NCI-H2196 treated with DMSO at 0.1 percent for 48 hours (cell line): ENCODE results near the gene SPRR5.

Experiments used
- DNase-seq: peaks from one replicate; lab custom pipeline; 2025; ENCODE audit not compliant: unreplicated experiment; lab: John Stamatoyannopoulos, UW

Gene SPRR5

GRCh38 chr1:152981146-152981871, 34.3 kb downstream of the SPRR5 start:
- no peak for DNase-seq

GRCh38 chr1:152982076-152982475, 35.1 kb downstream of the SPRR5 start:
- no peak for DNase-seq

- DNase-seq: no peak
These were observed 36.2 kb downstream of the SPRR5 start for GRCh38 chr1:152983234-152983633.

- no peak for DNase-seq
These were observed 36.7 kb downstream of the SPRR5 start, which contains the start of gene SPRR1A for GRCh38 chr1:152983743-152984142. Gene SPRR1A, plus strand, starts transcription at chr1:152984081. Its CDS starts 1,150 bp downstream, at chr1:152985231.

GRCh38 chr1:152986578-152986977, 39.6 kb downstream of the SPRR5 start:
- DNase-seq: no peak

- DNase-seq: no peak
These were observed 46.2 kb downstream of the SPRR5 start for GRCh38 chr1:152993186-152993585.

- no peak for DNase-seq
These were observed 48.8 kb downstream of the SPRR5 start for GRCh38 chr1:152995842-152996241.

GRCh38 chr1:152996633-152997400, 49.8 kb downstream of the SPRR5 start:
- DNase-seq: no peak

- DNase-seq: no peak
These were observed 50.9 kb downstream of the SPRR5 start for GRCh38 chr1:152997901-152998300.

GRCh38 chr1:152998476-152998875, 51.5 kb downstream of the SPRR5 start:
- no peak for DNase-seq
